BLaER1 treated with 17β-estradiol and CSF1 and Interleukin-3, amounts not matched to agents 10 nM and 100 nM (cell line): ENCODE measurements around the gene FRMD8.

Source experiments
- H3K27ac ChIP-seq, 11 experiments: shearing (Covaris generic); formaldehyde crosslinking; 2 replicates each; pipeline ENCODE4 v1.8.1; 2022
- H3K27me3 ChIP-seq, 11 experiments: shearing (Covaris generic); formaldehyde crosslinking; 2 replicates each; pipeline ENCODE4 v1.8.1; 2022
- H3K36me3 ChIP-seq, 11 experiments: shearing (Covaris generic); formaldehyde crosslinking; 2 replicates each; pipeline ENCODE4 v1.8.1; 2022
- H3K4me1 ChIP-seq, 10 experiments: shearing (Covaris generic); formaldehyde crosslinking; 2 replicates each; pipeline ENCODE4 v1.8.1; 2022
- H3K4me2 ChIP-seq, 11 experiments: shearing (Covaris generic); formaldehyde crosslinking; 2 replicates each; pipeline ENCODE4 v1.8.1; 2022
- H3K4me3 ChIP-seq, 10 experiments: shearing (Covaris generic); formaldehyde crosslinking; 2 replicates each; pipeline ENCODE4 v1.8.1; 2022
- H3K9ac ChIP-seq, 11 experiments: shearing (Covaris generic); formaldehyde crosslinking; 2 replicates each; pipeline ENCODE4 v1.8.1; 2022
- H3K9me3 ChIP-seq, 11 experiments: shearing (Covaris generic); formaldehyde crosslinking; replicated peaks in 1 of 11; 2 replicates each; pipeline ENCODE4 v1.8.1; 2022
- H4K20me1 ChIP-seq, 11 experiments: shearing (Covaris generic); formaldehyde crosslinking; 2 replicates each; pipeline ENCODE4 v1.8.1; 2022
- Cebpa-rat ChIP-seq, 11 experiments: shearing (Covaris generic); IDR thresholded peaks; 2 replicates each; pipeline ENCODE4 v1.8.1; 2022

The FRMD8 gene

DNA sequence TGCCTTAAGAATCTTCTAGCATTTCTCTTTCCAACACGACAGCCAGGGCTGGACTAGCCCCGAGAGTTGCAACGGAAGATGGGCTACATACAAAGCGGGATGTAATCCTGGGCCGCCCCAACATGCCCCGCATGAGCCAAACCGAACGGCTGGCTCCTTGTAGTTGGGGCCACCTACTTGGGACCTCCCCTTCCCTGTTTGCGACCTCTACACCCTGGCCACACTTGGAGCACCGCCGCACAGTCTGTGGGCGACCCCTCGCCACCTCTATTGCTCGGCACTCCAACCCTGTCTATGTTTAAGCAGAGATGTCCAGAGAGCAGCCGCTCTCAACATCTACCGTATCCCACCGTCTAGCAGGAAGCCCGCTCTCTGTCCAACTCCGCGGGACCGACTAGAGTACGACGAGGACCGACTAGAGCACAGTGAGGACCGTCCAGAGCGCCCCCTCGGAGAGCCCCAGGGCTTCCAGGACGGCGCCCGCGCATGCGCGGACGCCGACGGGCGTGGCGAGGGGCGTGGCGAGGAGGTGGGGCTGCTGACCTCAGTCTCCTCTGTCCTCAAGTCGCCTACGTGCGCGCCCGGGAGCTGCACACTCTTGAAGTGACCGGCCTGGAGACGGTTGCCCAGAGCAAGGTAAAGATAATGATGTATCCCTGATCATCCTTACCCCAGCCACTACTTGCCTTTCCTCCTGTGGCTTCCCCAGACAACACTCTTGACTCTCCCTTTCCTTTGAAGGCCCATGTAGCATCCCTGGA, 68.4 kb downstream of the FRMD8 start:
- Histone ChIP-seq H3K9me3 (peaks cover 0 to 9% (median 0%) of the 10 kb centered on the region in 11 experiments; a peak in 5 of 22 replicates), H3K4me1 (peaks cover 24 to 55% (median 38%) of the 10 kb centered on the region in 10 experiments), H3K27ac (peak overlapping the region; percentile 48 to 82 (median 73); a peak in 21 of 22 replicates), H3K9ac (peak overlapping the region; percentile 66 to 82 (median 76)), H3K4me2 (peak overlapping the region; percentile 90 to 97 (median 92)), H3K36me3 (no peaks in the 10 kb centered on the region; a peak in 1 of 22 replicates), H4K20me1 (no peaks in the 10 kb centered on the region), H3K4me3 (peak overlapping the region; percentile 54 to 68 (median 60)), H3K27me3 (no peaks in the 10 kb centered on the region)
- TF ChIP-seq Cebpa-rat (IDR thresholded peaks at IDR 0.05) = no peak

DNA sequence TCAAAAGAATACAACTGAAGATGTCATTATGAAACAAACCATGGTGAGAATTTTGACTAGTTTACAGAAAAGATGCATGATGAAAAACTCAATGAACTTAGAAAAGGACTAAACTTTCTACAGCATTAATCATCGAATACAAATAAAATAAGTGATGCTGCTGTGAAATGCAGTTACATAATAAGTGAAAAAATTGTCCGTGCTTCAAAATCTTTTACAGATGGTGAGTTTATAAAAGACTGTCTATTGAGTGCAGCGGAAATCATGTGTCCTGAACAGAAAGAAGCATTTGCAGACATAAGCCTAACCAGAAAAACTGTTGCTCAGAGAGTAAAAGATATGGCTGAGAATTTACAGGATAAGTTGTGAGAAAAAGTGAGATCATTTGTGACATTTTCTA, 70.0 kb downstream of the FRMD8 start:
- Histone ChIP-seq H3K27me3 (no peaks in the 10 kb centered on the region), H3K4me2 (peak overlapping the region in 8 of 11 experiments; percentile 24 to 97 (median 92); a peak in 12 of 22 replicates), H3K4me3 (no peak overlapping the region), H3K9me3 (no peaks in the 10 kb centered on the region), H3K4me1 (peaks cover 24 to 57% (median 37%) of the 10 kb centered on the region in 10 experiments), H4K20me1 (no peaks in the 10 kb centered on the region), H3K36me3 (no peaks in the 10 kb centered on the region; a peak in 1 of 22 replicates), H3K27ac (no peak overlapping the region), H3K9ac (no peak overlapping the region)
- TF ChIP-seq Cebpa-rat (IDR thresholded peaks at IDR 0.05) = no peak

DNA sequence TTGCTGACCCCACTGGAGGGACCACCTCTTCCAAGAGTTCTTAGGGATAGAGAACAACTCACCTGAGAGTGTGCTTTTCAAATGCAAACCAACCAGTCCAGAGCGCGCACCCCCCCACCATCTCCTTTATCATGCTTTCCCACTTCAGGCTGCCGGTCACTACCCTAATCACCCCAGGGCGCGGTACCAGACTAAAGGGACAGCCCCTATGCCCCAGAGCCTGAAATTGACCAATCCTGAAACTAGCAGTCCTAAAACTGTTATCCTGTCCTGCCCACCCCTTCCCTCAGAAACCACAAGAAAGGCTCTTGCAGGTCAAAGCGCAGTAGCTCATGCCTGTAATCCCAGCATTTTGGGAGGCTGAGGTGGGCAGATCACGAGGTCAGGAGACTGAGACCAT, 73.1 kb downstream of the FRMD8 start:
- H3K4me1 ChIP-seq = peaks cover 20 to 33% (median 31%) of the 10 kb centered on the region in 10 experiments
- no peak for TF ChIP-seq Cebpa-rat (IDR thresholded peaks at IDR 0.05)
- H3K4me2 ChIP-seq = peak overlapping the region in 1 of 11 experiments; percentile 10; a peak in 1 of 22 replicates
- no peak overlapping the region for H3K27ac ChIP-seq
- no peaks in the 10 kb centered on the region for H3K9me3 ChIP-seq
- H4K20me1 ChIP-seq = no peaks in the 10 kb centered on the region
- no peak overlapping the region for H3K9ac ChIP-seq
- H3K36me3 ChIP-seq = no peaks in the 10 kb centered on the region; a peak in 1 of 22 replicates
- H3K4me3 ChIP-seq = no peak overlapping the region
- H3K27me3 ChIP-seq = no peaks in the 10 kb centered on the region
